Fibroblast of lung (primary cell): ENCODE results near the gene FLNB.

Experiments
- EZH2 ChIP-seq: IDR thresholded peaks from 2 replicates; pipeline ENCODE4 v1.5.1; 2012; ENCODE audit warnings: low read length, control low read depth, mild to moderate bottlenecking; ENCODE audit errors: missing control alignments
- TF ChIP-seq, protein P1 (sequence below), 2 donors: IDR thresholded peaks in 1 of 2; conservative IDR thresholded peaks in 1 of 2; 1 replicate in 1 of 2; 2 replicates in 1 of 2; pipeline ENCODE4 v1.5.1; 2011 to 2012; ENCODE audit warnings: low read length in 2 of 2, control low read depth in 1 of 2, inconsistent platforms in 1 of 2, low read depth in 1 of 2, mild to moderate bottlenecking in 1 of 2

GRCh38 chr3:58039601-58040000 is 31.4 kb downstream of the FLNB start:
- TF ChIP-seq, protein P1, sequence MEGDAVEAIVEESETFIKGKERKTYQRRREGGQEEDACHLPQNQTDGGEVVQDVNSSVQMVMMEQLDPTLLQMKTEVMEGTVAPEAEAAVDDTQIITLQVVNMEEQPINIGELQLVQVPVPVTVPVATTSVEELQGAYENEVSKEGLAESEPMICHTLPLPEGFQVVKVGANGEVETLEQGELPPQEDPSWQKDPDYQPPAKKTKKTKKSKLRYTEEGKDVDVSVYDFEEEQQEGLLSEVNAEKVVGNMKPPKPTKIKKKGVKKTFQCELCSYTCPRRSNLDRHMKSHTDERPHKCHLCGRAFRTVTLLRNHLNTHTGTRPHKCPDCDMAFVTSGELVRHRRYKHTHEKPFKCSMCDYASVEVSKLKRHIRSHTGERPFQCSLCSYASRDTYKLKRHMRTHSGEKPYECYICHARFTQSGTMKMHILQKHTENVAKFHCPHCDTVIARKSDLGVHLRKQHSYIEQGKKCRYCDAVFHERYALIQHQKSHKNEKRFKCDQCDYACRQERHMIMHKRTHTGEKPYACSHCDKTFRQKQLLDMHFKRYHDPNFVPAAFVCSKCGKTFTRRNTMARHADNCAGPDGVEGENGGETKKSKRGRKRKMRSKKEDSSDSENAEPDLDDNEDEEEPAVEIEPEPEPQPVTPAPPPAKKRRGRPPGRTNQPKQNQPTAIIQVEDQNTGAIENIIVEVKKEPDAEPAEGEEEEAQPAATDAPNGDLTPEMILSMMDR (conservative IDR thresholded peaks at IDR 0.05 in 1 of 2, IDR thresholded peaks at IDR 0.05 in 1 of 2; ENCODE audit: low read depth in 1 of 2, low read length in 2 of 2), result no peak
- TF ChIP-seq EZH2, result no peak
